H1 (cell line): ENCODE measurements around the gene BEAN1. TPM values are rescaled to one million over a fixed set of nuclear protein-coding genes. Genes with fewer than 3 reads are reported as not detected.

Experiments used
- KDM4A ChIP-seq: IDR thresholded peaks from one replicate; pipeline ENCODE4 v1.7.1; 2012; ENCODE audit warnings: low read depth, mild to moderate bottlenecking, moderate library complexity, low read length, inconsistent platforms; ENCODE audit not compliant: severe bottlenecking
- PHF8 ChIP-seq: fragments of 200-600 bp; sonication (generic); conservative IDR thresholded peaks from 2 replicates; pipeline ENCODE4 v1.7.1; 2012; ENCODE audit warnings: low read depth, mild to moderate bottlenecking, inconsistent platforms, low read length, moderate library complexity
- polyA plus RNA-seq, 7 experiments: library from polyadenylated mRNA; depleted of rRNA in 3 of 7; stranded (reverse) in 5 of 7; unstranded in 2 of 7; fragments of >200 nt in 5 of 7; fragments of 200-250 nt in 2 of 7; gene quantifications; 1 replicate in 5 of 7; 2 replicates in 1 of 7; 4 replicates in 1 of 7; pipeline versions ENCODE4 v1.2.1 to v1.2.3, GENCODE V29; 2011 to 2013; ENCODE audit warnings: missing spikeins in 2 of 7, mixed read lengths in 2 of 7
- total RNA-seq: library from RNA; stranded (reverse); fragmentation: NEBNext Ultra II Directional; extraction: Animal tissue kit (Norgen Biotek cat#: 25700); gene quantifications from 2 replicates; pipeline ENCODE4 v1.2.1, GENCODE V29; 2021
- TF ChIP-seq, protein P1 (sequence below): fragments of 300-600 bp; sonication (generic); IDR thresholded peaks from 2 replicates; pipeline ENCODE4 v1.7.1; 2012; ENCODE audit warnings: low read length, moderate library complexity, mild to moderate bottlenecking, inconsistent platforms; ENCODE audit not compliant: insufficient replicate concordance

BEAN1 gene
- total and polyA plus RNA-seq, 2 of the 8 experiments (the other 6 are each of a cell fraction or from before 2014, with no cell fraction given): 0.08 TPM; not detected in 1

DNA sequence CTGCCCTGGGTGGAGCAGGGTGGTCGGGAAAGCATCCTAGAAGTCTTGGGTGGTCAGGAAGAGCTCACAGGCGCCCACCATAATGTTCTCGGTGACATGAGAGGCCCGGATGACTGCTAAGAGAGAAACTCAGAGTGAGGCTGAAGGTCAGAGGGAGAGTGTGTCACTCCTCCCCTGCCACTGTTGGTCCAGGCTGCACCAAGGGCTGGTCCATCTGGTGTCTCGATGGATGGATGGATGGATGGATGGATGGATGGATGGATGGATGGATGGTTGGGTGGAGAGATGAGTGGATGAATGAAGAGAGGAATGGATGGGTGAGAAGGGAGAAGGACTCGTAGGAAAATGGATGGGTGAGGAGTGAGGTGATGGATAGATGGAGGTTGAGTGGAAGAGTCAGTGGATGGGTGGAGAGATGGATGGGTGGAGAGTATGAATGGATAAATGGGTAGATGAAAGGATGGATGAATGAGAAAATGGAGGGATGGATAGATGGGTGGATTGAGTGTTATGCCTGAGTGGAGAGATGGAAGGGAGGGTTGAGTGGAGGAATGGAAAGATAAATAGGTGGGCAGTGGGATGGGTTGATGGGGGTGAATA is 43.0 kb downstream of the BEAN1 start (continued):
- no peak for TF ChIP-seq KDM4A
- TF ChIP-seq, protein P1, sequence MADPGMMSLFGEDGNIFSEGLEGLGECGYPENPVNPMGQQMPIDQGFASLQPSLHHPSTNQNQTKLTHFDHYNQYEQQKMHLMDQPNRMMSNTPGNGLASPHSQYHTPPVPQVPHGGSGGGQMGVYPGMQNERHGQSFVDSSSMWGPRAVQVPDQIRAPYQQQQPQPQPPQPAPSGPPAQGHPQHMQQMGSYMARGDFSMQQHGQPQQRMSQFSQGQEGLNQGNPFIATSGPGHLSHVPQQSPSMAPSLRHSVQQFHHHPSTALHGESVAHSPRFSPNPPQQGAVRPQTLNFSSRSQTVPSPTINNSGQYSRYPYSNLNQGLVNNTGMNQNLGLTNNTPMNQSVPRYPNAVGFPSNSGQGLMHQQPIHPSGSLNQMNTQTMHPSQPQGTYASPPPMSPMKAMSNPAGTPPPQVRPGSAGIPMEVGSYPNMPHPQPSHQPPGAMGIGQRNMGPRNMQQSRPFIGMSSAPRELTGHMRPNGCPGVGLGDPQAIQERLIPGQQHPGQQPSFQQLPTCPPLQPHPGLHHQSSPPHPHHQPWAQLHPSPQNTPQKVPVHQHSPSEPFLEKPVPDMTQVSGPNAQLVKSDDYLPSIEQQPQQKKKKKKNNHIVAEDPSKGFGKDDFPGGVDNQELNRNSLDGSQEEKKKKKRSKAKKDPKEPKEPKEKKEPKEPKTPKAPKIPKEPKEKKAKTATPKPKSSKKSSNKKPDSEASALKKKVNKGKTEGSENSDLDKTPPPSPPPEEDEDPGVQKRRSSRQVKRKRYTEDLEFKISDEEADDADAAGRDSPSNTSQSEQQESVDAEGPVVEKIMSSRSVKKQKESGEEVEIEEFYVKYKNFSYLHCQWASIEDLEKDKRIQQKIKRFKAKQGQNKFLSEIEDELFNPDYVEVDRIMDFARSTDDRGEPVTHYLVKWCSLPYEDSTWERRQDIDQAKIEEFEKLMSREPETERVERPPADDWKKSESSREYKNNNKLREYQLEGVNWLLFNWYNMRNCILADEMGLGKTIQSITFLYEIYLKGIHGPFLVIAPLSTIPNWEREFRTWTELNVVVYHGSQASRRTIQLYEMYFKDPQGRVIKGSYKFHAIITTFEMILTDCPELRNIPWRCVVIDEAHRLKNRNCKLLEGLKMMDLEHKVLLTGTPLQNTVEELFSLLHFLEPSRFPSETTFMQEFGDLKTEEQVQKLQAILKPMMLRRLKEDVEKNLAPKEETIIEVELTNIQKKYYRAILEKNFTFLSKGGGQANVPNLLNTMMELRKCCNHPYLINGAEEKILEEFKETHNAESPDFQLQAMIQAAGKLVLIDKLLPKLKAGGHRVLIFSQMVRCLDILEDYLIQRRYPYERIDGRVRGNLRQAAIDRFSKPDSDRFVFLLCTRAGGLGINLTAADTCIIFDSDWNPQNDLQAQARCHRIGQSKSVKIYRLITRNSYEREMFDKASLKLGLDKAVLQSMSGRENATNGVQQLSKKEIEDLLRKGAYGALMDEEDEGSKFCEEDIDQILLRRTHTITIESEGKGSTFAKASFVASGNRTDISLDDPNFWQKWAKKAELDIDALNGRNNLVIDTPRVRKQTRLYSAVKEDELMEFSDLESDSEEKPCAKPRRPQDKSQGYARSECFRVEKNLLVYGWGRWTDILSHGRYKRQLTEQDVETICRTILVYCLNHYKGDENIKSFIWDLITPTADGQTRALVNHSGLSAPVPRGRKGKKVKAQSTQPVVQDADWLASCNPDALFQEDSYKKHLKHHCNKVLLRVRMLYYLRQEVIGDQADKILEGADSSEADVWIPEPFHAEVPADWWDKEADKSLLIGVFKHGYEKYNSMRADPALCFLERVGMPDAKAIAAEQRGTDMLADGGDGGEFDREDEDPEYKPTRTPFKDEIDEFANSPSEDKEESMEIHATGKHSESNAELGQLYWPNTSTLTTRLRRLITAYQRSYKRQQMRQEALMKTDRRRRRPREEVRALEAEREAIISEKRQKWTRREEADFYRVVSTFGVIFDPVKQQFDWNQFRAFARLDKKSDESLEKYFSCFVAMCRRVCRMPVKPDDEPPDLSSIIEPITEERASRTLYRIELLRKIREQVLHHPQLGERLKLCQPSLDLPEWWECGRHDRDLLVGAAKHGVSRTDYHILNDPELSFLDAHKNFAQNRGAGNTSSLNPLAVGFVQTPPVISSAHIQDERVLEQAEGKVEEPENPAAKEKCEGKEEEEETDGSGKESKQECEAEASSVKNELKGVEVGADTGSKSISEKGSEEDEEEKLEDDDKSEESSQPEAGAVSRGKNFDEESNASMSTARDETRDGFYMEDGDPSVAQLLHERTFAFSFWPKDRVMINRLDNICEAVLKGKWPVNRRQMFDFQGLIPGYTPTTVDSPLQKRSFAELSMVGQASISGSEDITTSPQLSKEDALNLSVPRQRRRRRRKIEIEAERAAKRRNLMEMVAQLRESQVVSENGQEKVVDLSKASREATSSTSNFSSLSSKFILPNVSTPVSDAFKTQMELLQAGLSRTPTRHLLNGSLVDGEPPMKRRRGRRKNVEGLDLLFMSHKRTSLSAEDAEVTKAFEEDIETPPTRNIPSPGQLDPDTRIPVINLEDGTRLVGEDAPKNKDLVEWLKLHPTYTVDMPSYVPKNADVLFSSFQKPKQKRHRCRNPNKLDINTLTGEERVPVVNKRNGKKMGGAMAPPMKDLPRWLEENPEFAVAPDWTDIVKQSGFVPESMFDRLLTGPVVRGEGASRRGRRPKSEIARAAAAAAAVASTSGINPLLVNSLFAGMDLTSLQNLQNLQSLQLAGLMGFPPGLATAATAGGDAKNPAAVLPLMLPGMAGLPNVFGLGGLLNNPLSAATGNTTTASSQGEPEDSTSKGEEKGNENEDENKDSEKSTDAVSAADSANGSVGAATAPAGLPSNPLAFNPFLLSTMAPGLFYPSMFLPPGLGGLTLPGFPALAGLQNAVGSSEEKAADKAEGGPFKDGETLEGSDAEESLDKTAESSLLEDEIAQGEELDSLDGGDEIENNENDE: no peak
- TF ChIP-seq PHF8: no peak
